ENCODE measurements around the gene CYP1A2. TPM values are rescaled to one million over a fixed set of nuclear protein-coding genes. Genes with fewer than 3 reads are reported as not detected.

CYP1A2 gene
- total RNA-seq, 3 donors from 2014 or later = not detected

DNA sequence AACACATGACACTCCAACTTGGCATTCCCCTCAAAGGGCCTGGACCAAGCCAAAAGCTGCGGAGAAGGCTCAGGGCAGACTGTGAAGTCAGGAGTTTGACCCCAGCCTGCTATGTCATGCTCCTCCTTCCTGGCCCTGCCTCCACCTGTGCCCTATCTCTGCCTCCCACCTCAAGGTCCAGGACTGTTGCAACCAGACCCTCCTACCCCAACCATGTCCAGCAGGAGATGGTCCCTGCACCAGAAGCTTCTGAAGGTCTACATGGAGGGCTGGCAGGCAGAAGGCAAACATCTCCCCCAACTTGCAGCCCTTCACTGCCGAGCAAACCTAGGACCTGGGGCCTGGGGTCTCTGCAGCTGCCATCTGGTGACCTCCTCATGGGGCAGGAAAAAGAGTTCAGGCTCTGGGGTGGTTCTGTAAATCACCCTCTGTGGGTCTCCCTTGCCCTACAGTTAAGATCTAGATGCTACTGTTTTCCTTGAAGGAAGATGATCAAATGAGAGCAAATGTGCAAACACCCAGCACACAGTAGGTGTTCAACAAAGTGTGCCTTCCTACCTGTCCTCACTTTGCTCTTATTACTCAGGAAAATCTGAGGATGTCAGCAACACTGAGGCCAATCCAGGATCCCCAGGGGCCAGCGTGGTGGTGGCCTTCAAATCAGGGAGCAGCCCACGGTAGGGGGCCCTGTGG, 21.7 kb downstream of the CYP1A2 start:
- H3K4me3 ChIP-seq = no peak overlapping the region
- no peak for DNase-seq (ENCODE audit: low spot score in 2 of 2)
- intact Hi-C loops (cut with DNase I; ENCODE audit: low total_unique reads) = loop anchor here (10.0 kb wide), 1 partner anchor 184 kb away; the partner anchor contains the start of gene RPP25
- H3K4me1 ChIP-seq = no peaks in the 10 kb centered on the region
- TF ChIP-seq, protein P1, sequence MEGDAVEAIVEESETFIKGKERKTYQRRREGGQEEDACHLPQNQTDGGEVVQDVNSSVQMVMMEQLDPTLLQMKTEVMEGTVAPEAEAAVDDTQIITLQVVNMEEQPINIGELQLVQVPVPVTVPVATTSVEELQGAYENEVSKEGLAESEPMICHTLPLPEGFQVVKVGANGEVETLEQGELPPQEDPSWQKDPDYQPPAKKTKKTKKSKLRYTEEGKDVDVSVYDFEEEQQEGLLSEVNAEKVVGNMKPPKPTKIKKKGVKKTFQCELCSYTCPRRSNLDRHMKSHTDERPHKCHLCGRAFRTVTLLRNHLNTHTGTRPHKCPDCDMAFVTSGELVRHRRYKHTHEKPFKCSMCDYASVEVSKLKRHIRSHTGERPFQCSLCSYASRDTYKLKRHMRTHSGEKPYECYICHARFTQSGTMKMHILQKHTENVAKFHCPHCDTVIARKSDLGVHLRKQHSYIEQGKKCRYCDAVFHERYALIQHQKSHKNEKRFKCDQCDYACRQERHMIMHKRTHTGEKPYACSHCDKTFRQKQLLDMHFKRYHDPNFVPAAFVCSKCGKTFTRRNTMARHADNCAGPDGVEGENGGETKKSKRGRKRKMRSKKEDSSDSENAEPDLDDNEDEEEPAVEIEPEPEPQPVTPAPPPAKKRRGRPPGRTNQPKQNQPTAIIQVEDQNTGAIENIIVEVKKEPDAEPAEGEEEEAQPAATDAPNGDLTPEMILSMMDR (IDR thresholded peaks at IDR 0.05) = no peak
- TF ChIP-seq POLR2A (IDR thresholded peaks at IDR 0.05) (no peak), POLR2AphosphoS5 (IDR thresholded peaks at IDR 0.05) (no peak)
- H3K27ac ChIP-seq = no peak overlapping the region
- H3K9me3 ChIP-seq = no peaks in the 10 kb centered on the region
- H3K27me3 ChIP-seq = no peaks in the 10 kb centered on the region
- no peaks in the 10 kb centered on the region for H3K36me3 ChIP-seq

DNA sequence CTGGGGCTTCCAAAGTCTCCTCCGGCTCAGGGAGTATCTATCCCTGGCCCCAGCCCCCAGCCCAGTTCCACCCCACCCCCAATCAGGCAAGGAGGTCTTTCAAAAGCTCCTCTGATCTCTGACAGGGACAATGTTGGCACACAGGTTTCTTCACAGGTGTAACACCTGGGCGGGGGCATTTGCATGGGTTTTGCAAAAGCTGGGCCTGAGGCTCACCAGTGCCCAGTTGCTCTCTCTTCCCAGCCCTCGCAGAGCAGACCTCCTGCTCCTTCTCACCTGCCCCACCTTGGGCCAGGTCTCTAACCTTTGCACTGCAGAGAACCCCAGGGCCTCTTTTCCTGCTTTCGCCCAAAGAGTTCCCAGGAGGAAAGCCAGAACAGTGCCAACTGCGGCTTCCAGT, 24.7 kb downstream of the CYP1A2 start:
- Histone ChIP-seq H3K27me3 (no peaks in the 10 kb centered on the region), H3K9me3 (no peaks in the 10 kb centered on the region), H3K4me3 (no peak overlapping the region), H3K4me1 (peaks cover 0 to 5% of the 10 kb centered on the region in 2 donors), H3K36me3 (no peaks in the 10 kb centered on the region), H3K27ac (peak overlapping the region; percentile 43 to 68)
- no peak for DNase-seq (ENCODE audit: low spot score in 2 of 2)
- no peak for TF ChIP-seq POLR2A (IDR thresholded peaks at IDR 0.05)
- no peak for TF ChIP-seq POLR2AphosphoS5 (IDR thresholded peaks at IDR 0.05)
- TF ChIP-seq, protein P1 (IDR thresholded peaks at IDR 0.05) = no peak
- intact Hi-C loops (cut with DNase I; ENCODE audit: low total_unique reads) = loop anchor here (10.0 kb wide), 1 partner anchor 181 kb away; the partner anchor contains the start of gene RPP25

DNA sequence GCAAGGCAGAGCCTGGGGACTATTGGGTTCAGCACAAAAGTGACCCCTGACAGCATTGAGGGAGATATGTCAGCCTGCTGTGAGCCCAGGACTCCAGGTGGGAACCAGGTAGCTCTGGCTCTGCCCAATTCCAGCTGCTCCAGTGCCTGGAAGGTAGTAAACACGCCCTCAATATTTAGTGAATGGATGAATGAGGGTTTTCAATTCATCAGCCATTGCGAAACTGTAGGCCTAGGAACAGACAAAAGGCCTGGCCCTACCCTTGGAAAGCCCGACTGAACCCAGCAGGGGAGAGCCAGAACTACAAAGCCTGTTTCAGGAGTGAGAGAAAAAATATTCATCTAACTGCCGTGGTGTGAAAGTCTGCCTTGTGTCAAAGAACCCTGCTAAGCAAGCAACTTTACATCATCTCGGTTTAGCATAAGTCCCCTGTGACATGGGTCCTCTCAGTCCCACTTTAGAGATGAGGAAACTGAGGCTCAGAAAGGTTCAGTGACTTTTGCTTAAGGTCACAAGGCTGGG, 25.1 kb downstream of the CYP1A2 start:
- H3K27me3 ChIP-seq = no peaks in the 10 kb centered on the region
- H3K4me1 ChIP-seq = peaks cover 0 to 5% of the 10 kb centered on the region in 2 donors
- H3K9me3 ChIP-seq = no peaks in the 10 kb centered on the region
- TF ChIP-seq, protein P1 (IDR thresholded peaks at IDR 0.05) = no peak
- TF ChIP-seq POLR2AphosphoS5 (IDR thresholded peaks at IDR 0.05) = no peak
- TF ChIP-seq POLR2A (IDR thresholded peaks at IDR 0.05) = no peak
- no peak overlapping the region for H3K4me3 ChIP-seq
- H3K36me3 ChIP-seq = no peaks in the 10 kb centered on the region
- no peak for DNase-seq (ENCODE audit: low spot score in 2 of 2)
- intact Hi-C loops (cut with DNase I; ENCODE audit: low total_unique reads) = loop anchor here (10.0 kb wide), 1 partner anchor 181 kb away; the partner anchor contains the start of gene RPP25
- peak overlapping the region; percentile 43 to 68 for H3K27ac ChIP-seq

DNA sequence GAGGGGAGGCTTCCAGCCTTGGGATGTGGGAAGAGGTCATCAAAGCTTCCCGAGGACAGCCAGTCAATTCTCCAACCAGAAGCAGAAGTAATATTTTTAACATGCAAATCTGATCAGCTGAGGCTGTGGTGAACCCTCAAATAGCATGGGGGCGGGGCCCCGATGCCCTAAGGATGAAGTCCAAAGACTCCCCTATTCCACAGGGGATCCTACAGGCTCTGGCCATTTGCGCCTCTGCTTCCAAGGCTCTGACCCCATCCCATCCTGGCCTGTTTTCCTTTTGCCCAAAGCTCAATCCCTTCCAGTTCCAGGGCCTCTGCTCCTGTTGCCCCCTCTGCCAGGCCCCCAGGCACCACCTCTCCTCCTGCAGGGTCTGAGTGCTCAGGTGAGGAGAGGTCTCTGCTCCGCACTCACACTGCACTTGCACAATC, 26.5 kb downstream of the CYP1A2 start:
- DNase-seq (ENCODE audit: low spot score in 2 of 2) = no peak

More for the DNA sequence above, 26.5 kb downstream of the CYP1A2 start:
- no peaks in the 10 kb centered on the region for H3K9me3 ChIP-seq
- peaks cover 0 to 5% of the 10 kb centered on the region in 2 donors for H3K4me1 ChIP-seq
- no peaks in the 10 kb centered on the region for H3K36me3 ChIP-seq
- H3K4me3 ChIP-seq = no peak overlapping the region
- intact Hi-C loops (cut with DNase I; ENCODE audit: low total_unique reads) = loop anchor here (10.0 kb wide), 1 partner anchor 180 kb away; the partner anchor contains the start of gene RPP25
- peak overlapping the region in 1 of 2 donors; percentile 5 for H3K27ac ChIP-seq
- no peaks in the 10 kb centered on the region for H3K27me3 ChIP-seq
- TF ChIP-seq POLR2A (IDR thresholded peaks at IDR 0.05) = no peak
- TF ChIP-seq POLR2AphosphoS5 (IDR thresholded peaks at IDR 0.05) = no peak
- TF ChIP-seq, protein P1 (IDR thresholded peaks at IDR 0.05) = no peak
